K562 (cell line): ENCODE measurements around the gene BRINP1. TPM values are rescaled to one million over a fixed set of nuclear protein-coding genes. Genes with fewer than 3 reads are reported as not detected.

Experiments
- ATAC-seq: fragments of 200-7000 bp; cut with Tn5 transposase; 3 replicates; pipeline ENCODE4 v1.9.1; 2020; ENCODE audit warnings: moderate library complexity
- BruUV-seq: library from RNA; stranded (reverse); fragments of 400-500 nt; replicated peaks from 2 replicates; lab custom pipeline; 2021; lab: Mats Ljungman, UMichigan
- CTCF ChIA-PET: fragments of 300-600 bp; formaldehyde crosslinking; extraction: SDS; loops from one replicate; lab custom pipeline; 2021; ENCODE audit warnings: low intra/inter-chr PET ratio; lab: Yijun Ruan, JAX
- POLR2A ChIA-PET: fragments of 300-600, 350-650 bp; sonication (Branson Sonifier 250); formaldehyde crosslinking; extraction: SDS; loops from one replicate; lab custom pipeline; 2021; ENCODE audit warnings: antibody characterized with exemption, inconsistent platforms; lab: Yijun Ruan, JAX
- DNase-seq, 4 experiments: peaks; one replicate each; pipeline versions ENCODE4 v3.0.0 to v3.0.0-alpha.2; 2011 to 2018; ENCODE audit warnings: low spot score in 3 of 4, mixed read lengths in 3 of 4; ENCODE audit errors: extremely low read depth in 1 of 4
- FAIRE-seq: peaks from 2 replicates; lab custom pipeline; 2011; peaks lifted over from hg19 to GRCh38; lab: Jason Lieb, UNC
- H2AFZ ChIP-seq: 2 replicates; pipeline ENCODE4 v1.6.0; 2011; ENCODE audit warnings: low read depth, low read length, control low read depth, inconsistent platforms
- H3K27ac ChIP-seq: fragments of 200-600 bp; 3 replicates; pipeline ENCODE4 v1.8.0; 2011; ENCODE audit warnings: low read depth, mild to moderate bottlenecking, control low read depth, inconsistent platforms, low read length, moderate library complexity, mixed read lengths; ENCODE audit errors: extremely low read depth
- H3K27me3 ChIP-seq, 2 experiments: fragments of 300-600 bp in 1 of 2; 2 replicates in 1 of 2; 3 replicates in 1 of 2; pipeline versions ENCODE4 v1.6.0 to v1.8.0; 2011; ENCODE audit warnings: inconsistent platforms in 2 of 2, low read length in 2 of 2, mild to moderate bottlenecking in 1 of 2, mixed read lengths in 1 of 2, moderate library complexity in 1 of 2; ENCODE audit not compliant: control insufficient read depth in 2 of 2, insufficient read depth in 2 of 2
- H3K36me3 ChIP-seq: fragments of 300-600 bp; 3 replicates; pipeline ENCODE4 v1.8.0; 2011; ENCODE audit warnings: mild to moderate bottlenecking, low read length, inconsistent platforms; ENCODE audit not compliant: control insufficient read depth, insufficient read depth
- H3K4me1 ChIP-seq, 2 experiments: fragments of 200-600 bp in 1 of 2; replicated peaks in 1 of 2; 2 replicates in 1 of 2; 3 replicates in 1 of 2; pipeline versions ENCODE4 v1.5.1 to v1.8.0; 2011; ENCODE audit warnings: inconsistent platforms in 2 of 2, low read length in 2 of 2, mild to moderate bottlenecking in 1 of 2, mixed read lengths in 1 of 2, moderate library complexity in 1 of 2; ENCODE audit not compliant: control insufficient read depth in 2 of 2, insufficient read depth in 2 of 2
- H3K4me2 ChIP-seq: 2 replicates; pipeline ENCODE4 v1.6.1; 2011; ENCODE audit warnings: low read length, control low read depth, inconsistent platforms, mixed read lengths; ENCODE audit not compliant: insufficient read depth
- H3K4me3 ChIP-seq: fragments of 200-600 bp; sonication (generic), shearing (Covaris generic); 2 replicates; pipeline ENCODE4 v1.5.1; 2016; ENCODE audit warnings: control low read depth, inconsistent platforms
- H3K79me2 ChIP-seq: fragments of 200-600 bp; 3 replicates; pipeline ENCODE4 v1.8.0; 2011; ENCODE audit warnings: low read length, inconsistent platforms; ENCODE audit not compliant: control insufficient read depth, insufficient read depth
- H3K9ac ChIP-seq, 2 experiments: 2 replicates each; pipeline versions ENCODE4 v1.6.0 to v1.6.1; 2011; ENCODE audit warnings: low read depth in 2 of 2, low read length in 2 of 2, control low read depth in 1 of 2, inconsistent platforms in 1 of 2, mild to moderate bottlenecking in 1 of 2, mixed read lengths in 1 of 2; ENCODE audit not compliant: insufficient read depth in 1 of 2
- H3K9me1 ChIP-seq: one replicate; pipeline ENCODE4 v1.6.0; 2011; ENCODE audit warnings: inconsistent platforms, mild to moderate bottlenecking, low read length, moderate library complexity; ENCODE audit not compliant: control insufficient read depth, insufficient read depth
- H3K9me3 ChIP-seq: replicated peaks from 2 replicates; pipeline ENCODE4 v1.5.1; 2011; ENCODE audit warnings: low read depth, low read length, inconsistent platforms; ENCODE audit not compliant: control insufficient read depth, insufficient read depth
- H4K20me1 ChIP-seq: replicated peaks from 2 replicates; pipeline ENCODE4 v1.6.1; 2011; ENCODE audit warnings: low read length, inconsistent platforms, mixed read lengths; ENCODE audit not compliant: control insufficient read depth, insufficient read depth
- BCL6 ChIP-seq: fragments of 250-450 bp; sonication (Bioruptor Pico); IDR thresholded peaks from 2 replicates; pipeline ENCODE4 v1.4.0; 2020
- CCAR2 ChIP-seq: fragments of 200-400 bp; formaldehyde crosslinking; IDR thresholded peaks from 2 replicates; pipeline ENCODE4 v1.6.1; 2017; ENCODE audit warnings: mild to moderate bottlenecking, low read depth, low read length
- ESRRB ChIP-seq: fragments of 250-450 bp; sonication (Bioruptor Pico); IDR thresholded peaks from 2 replicates; pipeline ENCODE4 v1.5.0; 2020; ENCODE audit warnings: mild to moderate bottlenecking, moderate library complexity, borderline replicate concordance
- FOXA1 ChIP-seq: fragments of 450-650 bp; IDR thresholded peaks from 2 replicates; pipeline ENCODE4 v1.6.1; 2016; ENCODE audit warnings: mild to moderate bottlenecking, borderline replicate concordance
- NEUROD1 ChIP-seq: fragments of 150-350 bp; IDR thresholded peaks from 2 replicates; pipeline ENCODE4 v1.6.1; 2014; ENCODE audit warnings: borderline replicate concordance, low read length, low read depth; ENCODE audit not compliant: partially characterized antibody
- NR1H2 ChIP-seq: sonication (generic); formaldehyde crosslinking; IDR thresholded peaks from 2 replicates; pipeline ENCODE4 v1.4.0; 2020; ENCODE audit warnings: mild to moderate bottlenecking, missing genetic modification reagents
- RBM22 ChIP-seq: fragments of 200-400 bp; formaldehyde crosslinking; IDR thresholded peaks from 2 replicates; pipeline ENCODE4 v1.6.1; 2018; ENCODE audit warnings: low read length, low read depth; ENCODE audit not compliant: poor library complexity, severe bottlenecking
- SIN3A ChIP-seq, 2 experiments: fragments of 150-350 bp in 1 of 2; IDR thresholded peaks; 2 replicates each; pipeline ENCODE4 v1.6.1; 2011 to 2016; ENCODE audit warnings: borderline replicate concordance in 2 of 2, low read depth in 2 of 2, low read length in 2 of 2, mild to moderate bottlenecking in 2 of 2, moderate library complexity in 2 of 2; ENCODE audit not compliant: control insufficient read depth in 1 of 2
- SMARCA5 ChIP-seq: fragments of 450-650 bp; IDR thresholded peaks from 2 replicates; pipeline ENCODE4 v1.6.1; 2016
- SRF ChIP-seq, 2 experiments: fragments of 250-450, 450-650 bp in 1 of 2; sonication (Bioruptor Pico) in 1 of 2; sonication (generic) in 1 of 2; formaldehyde crosslinking; IDR thresholded peaks; 2 replicates each; pipeline versions ENCODE4 v1.5.0 to v1.5.1; 2020 to 2022; ENCODE audit warnings: mild to moderate bottlenecking in 1 of 2, missing genetic modification reagents in 1 of 2
- TAF7 ChIP-seq: fragments of 450-650 bp; IDR thresholded peaks from 2 replicates; pipeline ENCODE4 v1.6.1; 2016; ENCODE audit warnings: missing genetic modification characterization, missing compliant biosample characterization
- ZBTB8A ChIP-seq: fragments of 450-650 bp; IDR thresholded peaks from 2 replicates; pipeline ENCODE4 v1.6.1; 2018; ENCODE audit warnings: mild to moderate bottlenecking, moderate library complexity; ENCODE audit not compliant: partially characterized antibody
- ZNF24 ChIP-seq: fragments of 450-650 bp; IDR thresholded peaks from 2 replicates; pipeline ENCODE4 v1.6.1; 2016
- ZNF699 ChIP-seq: fragments of 250-450 bp; sonication (Bioruptor Pico); IDR thresholded peaks from 2 replicates; pipeline ENCODE4 v1.8.0; 2021; ENCODE audit warnings: mild to moderate bottlenecking, moderate library complexity; ENCODE audit not compliant: insufficient replicate concordance
- ZNF79 ChIP-seq: fragments of 250-450 bp; sonication (Bioruptor Pico); IDR thresholded peaks from 2 replicates; pipeline ENCODE4 v1.4.0; 2020; ENCODE audit warnings: low read depth, mild to moderate bottlenecking, moderate library complexity
- WGBS: fragments of 100-300 bp; shearing (Covaris generic); methylation state at CpG from one replicate; pipeline ENCODE4 v1.1.6; 2016; ENCODE audit warnings: low coverage, mixed read lengths; ENCODE audit not compliant: insufficient coverage; ENCODE audit errors: missing lambda C conversion rate; 5-methylcytosine and 5-hydroxymethylcytosine counted together
- in situ Hi-C: fragments of 300-500 bp; cut with MboI; formaldehyde crosslinking; loops from 4 replicates; pipeline ENCODE4 v1.15.0; 2018; ENCODE audit warnings: inconsistent platforms, mixed read lengths
- intact Hi-C: fragments of 100-400 bp; cut with micrococcal nuclease; formaldehyde crosslinking; loops from 2 replicates; pipeline ENCODE4 v1.14.2; 2022
- polyA plus RNA-seq, 8 experiments: library from polyadenylated mRNA; depleted of rRNA in 4 of 8; stranded (reverse) in 5 of 8; unstranded in 3 of 8; fragments of >200 nt; fragmentation: Nextera tagmentation in 2 of 8; fragmentation: Illumina TruSeq in 1 of 8; extraction: Ambion mirVana in 2 of 8; extraction: Trizol in 1 of 8; gene quantifications; 2 replicates each; pipeline versions ENCODE4 v1.2.1 to v1.2.3, GENCODE V29; 2011 to 2014; ENCODE audit warnings: inconsistent platforms in 1 of 8, missing spikeins in 1 of 8
- total RNA-seq, 7 experiments: library from RNA; depleted of rRNA in 6 of 7; stranded (reverse); fragments of >200 nt in 6 of 7; fragmentation: Illumina TruSeq in 2 of 7; extraction: Trizol in 2 of 7; gene quantifications; 2 replicates each; pipeline versions ENCODE4 v1.2.1 to v1.2.3, GENCODE V29; 2011 to 2021; ENCODE audit warnings: low replicate concordance in 1 of 7
- TF ChIP-seq, protein P1 (sequence below): fragments of 250-450 bp; sonication (Bioruptor Pico); IDR thresholded peaks from 2 replicates; pipeline ENCODE4 v1.8.0; 2021; ENCODE audit warnings: moderate library complexity, mild to moderate bottlenecking, inconsistent platforms

The BRINP1 gene
- total and polyA plus RNA-seq, 9 of the 15 experiments (the other 6 are each of a cell fraction or from before 2014, with no cell fraction given) = not detected

DNA sequence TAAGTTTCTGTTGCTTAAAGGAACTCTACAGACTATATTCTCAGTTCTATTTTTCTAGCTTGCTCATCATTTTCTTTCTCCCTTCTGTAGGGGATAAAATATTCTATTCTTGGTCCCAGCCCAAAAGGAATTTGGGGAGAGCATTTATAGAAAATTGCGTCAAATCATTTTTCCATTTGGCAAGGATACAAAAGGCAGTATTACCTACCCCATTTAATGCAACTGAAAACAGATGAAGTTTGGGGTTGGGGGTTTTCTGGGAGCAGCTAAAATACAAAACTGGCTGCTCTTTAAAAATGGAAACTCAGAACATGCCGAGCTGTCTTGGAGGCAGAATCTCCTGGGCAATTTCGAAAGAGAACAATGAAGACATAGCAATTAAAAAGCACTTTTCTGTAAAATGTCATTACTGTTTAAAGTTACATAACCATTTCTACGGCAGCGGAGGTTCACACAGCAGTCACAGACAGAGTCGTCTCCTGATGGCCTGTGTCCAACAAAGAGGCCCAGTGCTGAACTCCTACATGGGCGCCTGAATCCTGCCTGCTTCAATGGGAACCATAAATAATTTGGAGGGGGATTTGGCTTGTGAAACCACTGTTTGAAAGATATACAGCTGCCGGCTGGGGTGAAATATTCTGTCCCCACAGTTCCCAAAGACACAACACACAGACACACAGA is 152.4 kb downstream of the BRINP1 start:
- DNase-seq = no peak
- FAIRE-seq = no peak
- no peak for ATAC-seq
- intact Hi-C loops (no loop called here), in situ Hi-C loops (no loop called here)
- no peaks in the 10 kb centered on the region for H3K36me3 ChIP-seq
- BruUV-seq = no TSS peak
- no peaks in the 10 kb centered on the region for H3K27me3 ChIP-seq
- no peaks in the 10 kb centered on the region for H3K79me2 ChIP-seq
- H3K9me3 ChIP-seq = no peaks in the 10 kb centered on the region
- H3K4me1 ChIP-seq = no peaks in the 10 kb centered on the region
- H4K20me1 ChIP-seq = no peaks in the 10 kb centered on the region
- H3K27ac ChIP-seq = no peak overlapping the region
- ChIA-PET POLR2A (interaction anchor here (0.6 kb wide), 1 partner anchor 64 kb away, joined by 3 read pairs; no protein-coding TSS in a partner anchor), CTCF (no interaction called here)
- H3K9me1 ChIP-seq = no peaks in the 10 kb centered on the region
- no peak overlapping the region for H3K4me3 ChIP-seq
- 0% methylated on average over 8 of the region's 8 CpGs for WGBS
- H3K4me2 ChIP-seq = no peak overlapping the region
- no peak overlapping the region for H3K9ac ChIP-seq
- TF ChIP-seq RBM22 = no peak
- TF ChIP-seq SIN3A (IDR thresholded peaks at IDR 0.05; ENCODE audit: borderline replicate concordance in 2 of 2, control insufficient read depth in 1 of 2, low read depth in 2 of 2, low read length in 2 of 2) = no peak
- TF ChIP-seq BCL6 (CRISPR knock-in tag) = no peak
- TF ChIP-seq TAF7 (tag) = no peak
- TF ChIP-seq ZNF699 (CRISPR knock-in tag) = no peak
- no peak for TF ChIP-seq FOXA1
- TF ChIP-seq NEUROD1 = no peak
- TF ChIP-seq, protein P1, sequence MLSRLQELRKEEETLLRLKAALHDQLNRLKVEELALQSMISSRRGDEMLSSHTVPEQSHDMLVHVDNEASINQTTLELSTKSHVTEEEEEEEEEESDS (CRISPR knock-in tag) = no peak
- no peak for TF ChIP-seq SRF (CRISPR knock-in tag; IDR thresholded peaks at IDR 0.05)
- TF ChIP-seq ZNF24 = no peak
- no peak for TF ChIP-seq SMARCA5
- TF ChIP-seq ZBTB8A = no peak
- TF ChIP-seq ZNF79 (CRISPR knock-in tag) = no peak
- no peak for TF ChIP-seq CCAR2
- no peak for TF ChIP-seq ESRRB (CRISPR knock-in tag)
- no peak for TF ChIP-seq NR1H2 (CRISPR knock-in tag)
- TF ChIP-seq, all 486 proteins: peak for 0
- no peak overlapping the region for H2AFZ ChIP-seq
